ENCODE data around the gene LRP1B. TPM values are rescaled to one million over a fixed set of nuclear protein-coding genes. Genes with fewer than 3 reads are reported as not detected.

LRP1B gene
- total and polyA plus RNA-seq, 2 donors (not counting 1 experiment from before 2014, with no cell fraction given), result not detected

- Histone ChIP-seq H2AFZ (ENCODE audit: insufficient read depth, low read depth, low read length, poor library complexity, severe bottlenecking) (no peak overlapping the region), H3K4me2 (replicated peaks; ENCODE audit: low read depth, low read length, poor library complexity, severe bottlenecking) (no peak overlapping the region), H3K9me3 (ENCODE audit: control extremely low read depth in 1 of 3, control insufficient read depth in 2 of 3, insufficient read depth in 1 of 3, low read length in 2 of 3) (peaks cover 0 to under 1% (median 0%) of the 10 kb centered on the region in 3 donors), H3K79me2 (ENCODE audit: control insufficient read depth, insufficient read depth, low read length) (no peaks in the 10 kb centered on the region), H3K4me3 (ENCODE audit: control extremely low read depth in 1 of 5, extremely low read depth in 1 of 5, insufficient read depth in 1 of 5, low read depth in 2 of 5, low read length in 4 of 5) (no peak overlapping the region), H3K4me1 (ENCODE audit: control insufficient read depth in 2 of 2, insufficient read depth in 2 of 2, low read length in 2 of 2) (no peaks in the 10 kb centered on the region), H3K27me3 (replicated peaks in 1 of 4; ENCODE audit: control extremely low read depth in 1 of 4, control insufficient read depth in 3 of 4, insufficient read depth in 4 of 4, low read length in 3 of 4) (no peaks in the 10 kb centered on the region), H3K36me3 (replicated peaks in 1 of 2; ENCODE audit: control extremely low read depth in 1 of 2, control insufficient read depth in 1 of 2, extremely low read depth in 1 of 2, insufficient read depth in 2 of 2, low read length in 1 of 2) (no peaks in the 10 kb centered on the region), H3K9ac (ENCODE audit: low read length) (no peak overlapping the region), H4K20me1 (ENCODE audit: control insufficient read depth, insufficient read depth, low read length, poor library complexity, severe bottlenecking) (no peaks in the 10 kb centered on the region), H3K27ac (ENCODE audit: low read length in 2 of 2) (no peak overlapping the region)
- CTCF ChIA-PET, result no interaction called here
- intact Hi-C loops (cut with micrococcal nuclease), result no loop called here
- no peaks in the 10 kb centered on the region for H3K4me1 Mint-ChIP-seq
- no peak overlapping the region for H3K4me3 Mint-ChIP-seq
- no peak overlapping the region for H3K27ac Mint-ChIP-seq
- no peak for ATAC-seq (ENCODE audit: low read depth)
- TF ChIP-seq, protein P1, sequence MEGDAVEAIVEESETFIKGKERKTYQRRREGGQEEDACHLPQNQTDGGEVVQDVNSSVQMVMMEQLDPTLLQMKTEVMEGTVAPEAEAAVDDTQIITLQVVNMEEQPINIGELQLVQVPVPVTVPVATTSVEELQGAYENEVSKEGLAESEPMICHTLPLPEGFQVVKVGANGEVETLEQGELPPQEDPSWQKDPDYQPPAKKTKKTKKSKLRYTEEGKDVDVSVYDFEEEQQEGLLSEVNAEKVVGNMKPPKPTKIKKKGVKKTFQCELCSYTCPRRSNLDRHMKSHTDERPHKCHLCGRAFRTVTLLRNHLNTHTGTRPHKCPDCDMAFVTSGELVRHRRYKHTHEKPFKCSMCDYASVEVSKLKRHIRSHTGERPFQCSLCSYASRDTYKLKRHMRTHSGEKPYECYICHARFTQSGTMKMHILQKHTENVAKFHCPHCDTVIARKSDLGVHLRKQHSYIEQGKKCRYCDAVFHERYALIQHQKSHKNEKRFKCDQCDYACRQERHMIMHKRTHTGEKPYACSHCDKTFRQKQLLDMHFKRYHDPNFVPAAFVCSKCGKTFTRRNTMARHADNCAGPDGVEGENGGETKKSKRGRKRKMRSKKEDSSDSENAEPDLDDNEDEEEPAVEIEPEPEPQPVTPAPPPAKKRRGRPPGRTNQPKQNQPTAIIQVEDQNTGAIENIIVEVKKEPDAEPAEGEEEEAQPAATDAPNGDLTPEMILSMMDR (IDR thresholded peaks at IDR 0.05), result no peak
- TF ChIP-seq EZH2 (IDR thresholded peaks at IDR 0.05; ENCODE audit: borderline replicate concordance, insufficient read depth, low read depth, low read length, poor library complexity, severe bottlenecking), result no peak
- no peak for DNase-seq
- no peaks in the 10 kb centered on the region for H3K9me3 Mint-ChIP-seq (ENCODE audit: insufficient read depth)
- no peaks in the 10 kb centered on the region for H3K27me3 Mint-ChIP-seq
- POLR2A ChIA-PET, result no interaction called here
- WGBS (ENCODE audit: insufficient coverage), result 82% methylated on average over 1 of the region's 2 CpGs
Measured at GRCh38 chr2:140257692-140258300, 1873.0 kb downstream of the LRP1B start.

DNA sequence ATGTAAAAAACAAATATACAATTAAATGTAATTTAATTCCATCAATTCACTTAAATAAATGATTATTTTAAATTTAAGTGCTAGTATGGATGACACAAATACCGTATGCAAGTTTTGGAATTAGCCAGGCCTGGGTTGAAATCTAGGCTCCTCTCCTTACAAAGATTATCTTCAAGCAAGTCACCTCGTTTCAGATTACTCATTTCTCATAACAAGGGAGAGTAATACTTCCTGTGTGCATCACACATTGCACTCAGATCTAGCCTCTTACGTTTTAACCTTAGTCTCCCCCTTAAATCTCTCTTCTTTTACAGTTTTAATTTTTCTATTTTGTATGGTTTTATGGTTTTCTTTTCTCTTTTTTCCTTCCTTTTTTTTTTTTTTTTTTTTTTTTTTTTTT, 1874.7 kb downstream of the LRP1B start:
- Histone ChIP-seq H3K9me3 (ENCODE audit: control extremely low read depth in 1 of 3, control insufficient read depth in 2 of 3, insufficient read depth in 1 of 3, low read length in 2 of 3) (no peaks in the 10 kb centered on the region), H2AFZ (ENCODE audit: insufficient read depth, low read depth, low read length, poor library complexity, severe bottlenecking) (no peak overlapping the region), H3K36me3 (replicated peaks in 1 of 2; ENCODE audit: control extremely low read depth in 1 of 2, control insufficient read depth in 1 of 2, extremely low read depth in 1 of 2, insufficient read depth in 2 of 2, low read length in 1 of 2) (no peaks in the 10 kb centered on the region), H4K20me1 (ENCODE audit: control insufficient read depth, insufficient read depth, low read length, poor library complexity, severe bottlenecking) (no peaks in the 10 kb centered on the region), H3K9ac (ENCODE audit: low read length) (no peak overlapping the region), H3K27ac (ENCODE audit: low read length in 2 of 2) (no peak overlapping the region), H3K27me3 (replicated peaks in 1 of 4; ENCODE audit: control extremely low read depth in 1 of 4, control insufficient read depth in 3 of 4, insufficient read depth in 4 of 4, low read length in 3 of 4) (no peaks in the 10 kb centered on the region), H3K4me3 (ENCODE audit: control extremely low read depth in 1 of 5, extremely low read depth in 1 of 5, insufficient read depth in 1 of 5, low read depth in 2 of 5, low read length in 4 of 5) (no peak overlapping the region), H3K79me2 (ENCODE audit: control insufficient read depth, insufficient read depth, low read length) (no peaks in the 10 kb centered on the region), H3K4me2 (replicated peaks; ENCODE audit: low read depth, low read length, poor library complexity, severe bottlenecking) (no peak overlapping the region), H3K4me1 (ENCODE audit: control insufficient read depth in 2 of 2, insufficient read depth in 2 of 2, low read length in 2 of 2) (no peaks in the 10 kb centered on the region)
- TF ChIP-seq, protein P1 (IDR thresholded peaks at IDR 0.05), result no peak
- no peak for TF ChIP-seq EZH2 (IDR thresholded peaks at IDR 0.05; ENCODE audit: borderline replicate concordance, insufficient read depth, low read depth, low read length, poor library complexity, severe bottlenecking)
- Mint-ChIP-seq H3K27ac (no peak overlapping the region), H3K4me1 (no peaks in the 10 kb centered on the region), H3K4me3 (no peak overlapping the region), H3K9me3 (ENCODE audit: insufficient read depth) (no peaks in the 10 kb centered on the region), H3K27me3 (no peaks in the 10 kb centered on the region)
- intact Hi-C loops (cut with micrococcal nuclease), result no loop called here
- ATAC-seq (ENCODE audit: low read depth) (no peak), DNase-seq (no peak)
- WGBS (ENCODE audit: insufficient coverage), result 100% methylated on average over 1 of the region's 3 CpGs
- CTCF ChIA-PET, result no interaction called here
- POLR2A ChIA-PET, result no interaction called here
